NCI-H1105 (cell line): ENCODE results near the gene MARS1.
"Not testable (repeated sequence)": the region's sequence is repeated elsewhere in the genome, so short reads cannot be mapped to it uniquely, and the experiment has no call there.

Experiments
- DNase-seq: peaks from one replicate; lab custom pipeline; 2025; lab: John Stamatoyannopoulos, UW

MARS1 gene

DNA sequence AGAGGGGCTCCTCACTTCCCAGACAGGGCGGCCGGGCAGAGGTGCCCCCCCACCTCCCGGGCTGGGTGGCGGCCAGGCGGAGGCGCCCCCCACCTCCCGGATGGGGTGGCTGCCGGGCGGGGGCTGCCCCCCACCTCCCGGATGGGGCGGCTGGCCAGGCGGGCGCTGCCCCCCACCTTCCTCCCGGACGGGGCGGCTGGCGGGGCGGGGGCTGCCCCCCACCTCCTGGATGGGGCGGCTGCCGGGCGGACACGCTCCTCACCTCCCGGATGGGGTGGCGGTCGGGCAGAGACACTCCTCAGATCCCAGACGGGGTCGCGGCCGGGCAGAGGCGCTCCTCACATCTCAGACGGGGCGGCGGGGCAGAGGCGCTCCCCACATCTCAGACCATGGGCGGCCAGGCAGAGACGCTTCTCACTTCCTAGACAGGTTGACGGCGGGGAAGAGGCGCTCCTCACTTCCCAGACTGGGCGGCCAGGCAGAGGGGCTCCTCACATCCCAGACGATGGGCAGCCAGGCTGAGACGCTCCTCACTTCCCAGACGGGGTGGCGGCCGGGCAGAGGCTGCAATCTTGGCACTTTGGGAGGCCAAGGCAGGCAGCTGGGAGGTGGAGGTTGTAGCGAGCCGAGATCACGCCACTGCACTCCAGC, 7.3 kb downstream of the MARS1 start:
- DNase-seq: not testable (repeated sequence)

DNA sequence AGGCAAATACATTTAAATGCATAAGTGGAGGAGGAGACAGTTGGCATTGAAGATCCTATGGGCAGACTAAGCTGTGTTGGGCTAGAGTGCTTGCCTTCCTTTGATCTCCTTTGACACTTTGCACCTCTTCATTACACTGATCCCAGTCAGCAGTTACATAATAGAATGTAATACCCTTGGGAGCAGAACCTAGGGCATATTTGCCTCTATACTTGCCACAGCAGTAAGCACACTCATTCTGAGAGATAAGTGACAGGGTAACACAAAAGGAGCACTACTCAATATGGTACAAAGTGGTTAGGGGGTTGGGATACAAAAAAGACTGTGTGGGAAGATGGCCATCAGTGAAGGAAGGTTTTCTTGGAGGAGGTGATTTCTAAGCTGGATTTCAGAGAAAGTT, 9.0 kb downstream of the MARS1 start:
- DNase-seq: no peak

DNA sequence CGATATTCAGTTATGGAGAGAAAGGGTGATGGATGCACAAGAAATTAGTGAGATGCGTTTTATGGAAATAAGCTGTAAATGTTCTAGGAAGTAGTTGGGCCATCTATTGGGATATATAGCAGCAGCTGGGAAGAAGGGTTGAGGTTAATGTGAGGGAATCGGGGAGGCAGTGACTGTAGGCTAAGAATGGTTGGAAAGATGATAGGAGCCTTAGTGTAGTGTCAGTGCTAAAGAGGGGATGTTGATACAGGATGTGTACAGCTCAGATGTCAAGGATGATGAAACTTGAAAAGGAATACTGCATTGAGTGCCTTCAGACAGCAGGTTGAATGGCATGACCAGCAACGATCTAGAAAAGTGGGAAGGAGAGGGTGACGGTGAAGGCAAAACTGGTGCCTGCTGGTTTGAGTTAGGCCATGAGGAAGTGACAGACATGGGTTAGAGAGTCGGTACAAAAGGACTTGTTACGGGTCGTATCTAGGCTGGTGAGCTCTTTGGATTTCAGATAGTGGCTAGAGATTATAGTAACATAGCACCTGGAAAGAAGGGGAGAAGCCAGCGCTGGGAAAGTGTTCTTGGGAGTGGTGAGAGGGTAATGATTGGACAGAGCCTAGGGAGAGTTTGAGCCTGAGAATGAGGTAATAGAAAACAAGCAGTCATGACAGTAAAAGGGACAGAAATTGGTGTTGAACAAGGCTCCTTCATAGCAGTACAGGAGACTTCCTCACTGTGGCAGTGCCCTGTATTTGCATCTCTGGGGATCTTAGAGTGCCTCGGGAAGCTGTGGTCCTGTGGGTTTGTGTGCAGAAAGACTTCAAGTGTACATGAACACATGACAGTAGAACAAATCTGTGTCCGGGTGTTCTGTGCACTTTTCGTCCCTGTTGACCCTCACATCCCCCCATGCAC, 9.6 kb downstream of the MARS1 start:
- no peak for DNase-seq

DNA sequence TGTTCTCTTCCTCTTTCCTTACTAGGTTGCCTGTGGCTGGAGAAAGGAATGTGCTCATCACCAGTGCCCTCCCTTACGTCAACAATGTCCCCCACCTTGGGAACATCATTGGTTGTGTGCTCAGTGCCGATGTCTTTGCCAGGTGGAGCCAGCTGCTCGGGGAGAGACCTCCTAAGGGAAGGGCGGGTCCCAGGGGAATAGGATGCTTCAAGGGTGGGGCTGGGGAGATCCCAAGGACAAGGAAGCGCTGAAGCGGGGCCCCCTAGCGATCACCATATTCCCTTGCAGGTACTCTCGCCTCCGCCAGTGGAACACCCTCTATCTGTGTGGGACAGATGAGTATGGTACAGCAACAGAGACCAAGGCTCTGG, 10.2 kb downstream of the MARS1 start:
- no peak for DNase-seq

DNA sequence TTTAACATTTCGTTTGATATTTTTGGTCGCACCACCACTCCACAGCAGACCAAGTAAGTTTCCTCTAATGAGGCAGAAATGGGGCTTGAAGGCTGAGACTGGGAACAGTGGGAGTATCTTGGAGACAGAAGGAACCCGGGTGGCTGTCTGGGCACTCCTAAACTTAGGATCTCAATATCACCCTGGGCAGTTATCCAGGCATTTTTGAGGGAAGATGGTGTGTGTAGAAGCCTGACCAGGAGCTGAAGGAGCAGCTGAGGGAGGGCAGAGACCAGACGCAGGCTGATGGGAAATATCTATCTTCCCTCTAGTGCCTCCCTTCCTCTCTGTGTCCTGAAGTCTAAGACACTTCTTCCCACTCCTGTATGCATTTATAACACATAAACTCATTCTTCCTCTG, 10.7 kb downstream of the MARS1 start:
- DNase-seq: no peak

DNA sequence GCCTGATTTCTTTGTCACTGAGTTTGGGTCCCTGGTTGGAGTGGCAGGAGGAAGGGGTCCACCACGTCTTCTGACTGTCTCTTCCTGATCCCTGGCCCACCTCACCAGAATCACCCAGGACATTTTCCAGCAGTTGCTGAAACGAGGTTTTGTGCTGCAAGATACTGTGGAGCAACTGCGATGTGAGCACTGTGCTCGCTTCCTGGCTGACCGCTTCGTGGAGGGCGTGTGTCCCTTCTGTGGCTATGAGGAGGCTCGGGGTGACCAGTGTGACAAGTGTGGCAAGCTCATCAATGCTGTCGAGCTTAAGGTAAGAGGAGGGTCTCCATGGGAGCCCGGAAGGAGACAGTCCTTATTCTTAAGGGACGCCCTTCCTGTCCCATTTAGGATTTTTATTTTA, 12.3 kb downstream of the MARS1 start:
- DNase-seq: no peak

DNA sequence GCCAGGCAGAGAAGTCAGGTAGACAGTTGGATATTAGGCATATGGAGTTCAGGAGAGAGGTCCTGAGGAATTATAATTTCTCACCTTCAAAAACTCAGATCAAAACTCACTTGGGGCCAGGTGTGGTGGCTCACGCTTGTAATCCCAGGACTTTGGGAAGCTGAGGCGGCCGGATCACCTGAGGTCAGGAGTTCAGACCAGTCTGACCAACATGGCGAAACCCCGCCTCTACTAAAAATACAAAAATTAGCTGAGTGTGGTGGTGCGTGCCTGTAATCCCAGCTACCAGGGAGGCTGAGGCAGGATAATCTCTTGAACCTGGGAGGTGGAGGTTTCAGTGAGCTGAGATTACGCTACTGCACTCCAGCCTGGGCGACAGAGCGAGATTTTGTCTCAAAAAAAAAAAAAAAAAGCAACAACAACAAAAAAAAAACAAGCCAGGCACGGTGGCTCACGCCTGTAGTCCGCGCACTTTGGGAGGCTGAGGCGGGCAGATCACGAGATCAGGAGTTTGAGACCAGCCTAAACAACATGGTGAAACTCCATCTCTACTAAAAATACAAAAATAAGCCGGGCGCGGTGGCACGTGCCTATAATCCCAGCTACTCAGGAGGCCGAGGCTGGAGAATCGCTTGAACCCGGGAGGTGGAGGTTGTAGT, 14.6 kb downstream of the MARS1 start:
- not testable (repeated sequence) for DNase-seq

DNA sequence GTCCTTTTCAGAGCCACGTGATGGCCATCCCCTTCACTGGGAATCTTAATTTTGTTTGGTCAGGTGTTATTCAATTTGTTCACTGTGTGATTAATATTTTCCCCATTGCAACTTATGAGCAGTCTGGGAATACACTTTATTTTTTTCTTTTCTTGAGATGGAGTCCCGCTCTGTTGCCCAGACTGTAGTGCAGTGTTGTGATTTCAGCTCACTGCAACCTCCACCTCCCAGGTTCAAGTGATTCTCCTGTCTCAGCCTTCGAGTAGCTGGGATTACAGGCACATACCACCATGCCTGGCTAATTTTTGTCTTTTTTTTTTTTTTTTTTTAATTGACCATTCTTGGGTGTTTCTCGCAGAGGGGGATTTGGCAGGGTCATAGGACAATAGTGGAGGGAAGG, 18.7 kb downstream of the MARS1 start:
- not testable (repeated sequence) for DNase-seq

DNA sequence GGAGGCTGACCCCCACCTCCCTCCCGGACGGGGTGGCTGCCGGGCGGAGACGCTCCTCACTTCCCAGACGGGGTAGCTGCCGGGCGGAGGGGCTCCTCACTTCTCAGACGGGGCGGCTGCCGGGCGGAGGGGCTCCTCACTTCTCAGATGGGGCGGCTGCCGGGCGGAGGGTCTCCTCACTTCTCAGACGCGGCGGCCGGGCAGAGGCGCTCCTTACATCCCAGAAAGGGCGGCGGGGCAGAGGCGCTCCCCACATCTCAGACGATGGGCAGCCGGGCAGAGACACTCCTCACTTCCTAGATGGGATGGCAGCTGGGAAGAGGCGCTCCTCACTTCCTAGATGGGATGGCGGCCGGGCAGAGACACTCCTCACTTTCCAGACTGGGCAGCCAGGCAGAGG, 19.9 kb downstream of the MARS1 start:
- DNase-seq: not testable (repeated sequence)

DNA sequence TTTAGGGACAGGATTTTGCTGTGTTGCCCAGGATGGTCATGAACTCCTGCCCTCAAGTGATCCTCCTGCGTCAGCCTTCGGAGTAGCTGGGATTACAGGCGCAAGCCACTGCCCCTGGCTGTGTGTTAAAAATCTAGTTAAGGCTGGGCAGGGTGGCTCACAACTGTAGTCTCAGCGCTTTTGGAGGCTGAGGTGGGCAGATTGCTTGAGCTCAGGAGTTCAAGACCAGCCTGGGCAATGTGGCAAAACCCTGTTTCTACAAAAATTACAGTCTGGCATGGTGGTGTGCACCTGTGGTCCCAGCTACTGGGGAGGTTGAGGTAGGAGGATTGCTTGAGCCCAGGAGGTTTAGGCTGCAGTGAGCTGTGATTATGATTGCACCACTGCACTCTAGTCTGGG, 23.3 kb downstream of the MARS1 start:
- DNase-seq: no peak

DNA sequence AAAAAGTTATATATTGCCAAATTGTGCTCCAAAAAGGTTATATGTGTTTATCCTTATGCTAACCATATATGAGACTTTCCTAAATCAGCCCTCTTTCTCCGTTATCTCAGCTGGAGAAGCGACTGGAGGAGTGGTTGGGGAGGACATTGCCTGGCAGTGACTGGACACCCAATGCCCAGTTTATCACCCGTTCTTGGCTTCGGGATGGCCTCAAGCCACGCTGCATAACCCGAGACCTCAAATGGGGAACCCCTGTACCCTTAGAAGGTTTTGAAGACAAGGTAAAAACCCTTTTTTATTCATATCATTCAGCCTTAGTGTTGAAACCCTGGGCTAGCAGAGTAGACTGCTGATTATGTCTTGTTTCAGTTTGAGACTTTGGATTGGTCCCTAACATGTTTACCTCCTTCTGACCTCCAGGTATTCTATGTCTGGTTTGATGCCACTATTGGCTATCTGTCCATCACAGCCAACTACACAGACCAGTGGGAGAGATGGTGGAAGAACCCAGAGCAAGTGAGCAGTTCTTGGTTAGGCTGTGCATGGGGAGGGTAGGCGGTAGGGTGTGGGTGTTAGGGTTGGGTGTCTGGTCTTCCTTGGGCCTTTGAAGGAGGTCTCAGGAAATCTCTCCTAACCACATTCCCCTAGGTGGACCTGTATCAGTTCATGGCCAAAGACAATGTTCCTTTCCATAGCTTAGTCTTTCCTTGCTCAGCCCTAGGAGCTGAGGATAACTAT, 23.9 kb downstream of the MARS1 start:
- DNase-seq: no peak

DNA sequence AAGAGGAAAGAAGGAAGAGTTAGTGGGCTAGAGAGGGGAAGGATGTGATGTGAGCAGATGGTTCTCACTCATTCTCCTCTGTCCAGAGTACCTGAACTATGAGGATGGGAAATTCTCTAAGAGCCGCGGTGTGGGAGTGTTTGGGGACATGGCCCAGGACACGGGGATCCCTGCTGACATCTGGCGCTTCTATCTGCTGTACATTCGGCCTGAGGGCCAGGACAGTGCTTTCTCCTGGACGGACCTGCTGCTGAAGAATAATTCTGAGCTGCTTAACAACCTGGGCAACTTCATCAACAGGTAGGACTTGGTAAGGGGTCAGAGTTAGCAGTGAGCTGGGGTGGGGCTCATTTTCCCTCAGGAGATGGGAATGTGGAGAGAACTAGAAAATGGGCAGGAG, 24.8 kb downstream of the MARS1 start:
- no peak for DNase-seq

DNA sequence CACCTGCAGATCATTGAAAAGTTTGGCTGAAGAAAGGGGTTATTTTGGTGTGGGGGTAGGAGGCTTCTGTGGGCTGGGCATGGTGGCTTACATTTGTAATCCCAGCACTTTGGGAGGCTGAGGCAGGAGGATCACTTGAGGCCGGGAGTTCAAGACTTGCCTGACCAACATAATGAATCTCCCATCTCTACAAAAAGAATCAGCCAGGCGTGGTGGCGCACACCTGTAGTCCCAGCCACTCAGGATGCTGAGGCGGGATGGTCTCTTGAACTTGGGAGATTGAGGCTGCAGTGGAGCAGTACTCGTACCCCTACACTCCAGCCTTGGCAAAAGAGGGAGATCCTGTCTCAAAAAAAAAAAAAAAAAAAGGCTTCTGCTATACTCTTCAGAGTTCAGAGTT, 25.4 kb downstream of the MARS1 start:
- DNase-seq: no peak

DNA sequence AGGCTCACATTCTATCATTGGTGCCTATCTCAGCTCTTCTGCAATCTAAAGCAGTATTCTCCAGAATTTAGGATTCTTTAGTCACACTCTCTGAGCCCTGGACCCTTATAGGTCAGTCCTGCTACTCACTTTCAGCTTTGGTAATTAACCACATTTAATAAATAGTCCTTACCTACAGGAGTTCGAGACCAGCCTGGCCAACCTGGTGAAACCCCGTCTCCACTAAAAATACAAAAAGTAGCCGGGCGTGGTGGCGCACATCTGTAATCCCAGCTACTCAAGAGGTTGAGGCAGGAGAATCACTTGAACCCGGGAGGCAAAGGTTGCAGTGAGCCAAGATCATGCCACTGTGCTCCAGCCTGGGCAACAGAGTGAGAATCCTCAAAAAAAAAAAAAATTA, 25.8 kb downstream of the MARS1 start:
- DNase-seq: not testable (repeated sequence)

DNA sequence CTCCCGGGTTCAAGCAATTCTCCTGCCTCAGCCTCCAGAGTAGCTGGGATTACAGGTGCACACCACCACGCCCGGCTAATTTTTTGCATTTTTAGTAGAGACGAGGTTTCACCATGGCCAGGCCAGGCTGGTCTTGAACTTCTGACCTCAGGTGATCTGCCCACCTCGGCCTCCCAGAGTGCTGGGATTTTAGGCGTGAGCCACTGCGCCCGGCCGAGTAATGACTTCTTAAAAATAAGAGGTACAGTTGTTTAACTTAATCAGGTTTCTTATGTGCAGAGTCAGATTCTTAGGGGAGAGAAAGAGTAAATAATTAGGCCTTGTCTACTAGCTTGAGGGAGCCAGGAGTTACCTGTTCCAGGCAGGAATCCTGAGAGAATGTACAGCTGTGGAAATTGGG, 26.4 kb downstream of the MARS1 start:
- DNase-seq: not testable (repeated sequence)

DNA sequence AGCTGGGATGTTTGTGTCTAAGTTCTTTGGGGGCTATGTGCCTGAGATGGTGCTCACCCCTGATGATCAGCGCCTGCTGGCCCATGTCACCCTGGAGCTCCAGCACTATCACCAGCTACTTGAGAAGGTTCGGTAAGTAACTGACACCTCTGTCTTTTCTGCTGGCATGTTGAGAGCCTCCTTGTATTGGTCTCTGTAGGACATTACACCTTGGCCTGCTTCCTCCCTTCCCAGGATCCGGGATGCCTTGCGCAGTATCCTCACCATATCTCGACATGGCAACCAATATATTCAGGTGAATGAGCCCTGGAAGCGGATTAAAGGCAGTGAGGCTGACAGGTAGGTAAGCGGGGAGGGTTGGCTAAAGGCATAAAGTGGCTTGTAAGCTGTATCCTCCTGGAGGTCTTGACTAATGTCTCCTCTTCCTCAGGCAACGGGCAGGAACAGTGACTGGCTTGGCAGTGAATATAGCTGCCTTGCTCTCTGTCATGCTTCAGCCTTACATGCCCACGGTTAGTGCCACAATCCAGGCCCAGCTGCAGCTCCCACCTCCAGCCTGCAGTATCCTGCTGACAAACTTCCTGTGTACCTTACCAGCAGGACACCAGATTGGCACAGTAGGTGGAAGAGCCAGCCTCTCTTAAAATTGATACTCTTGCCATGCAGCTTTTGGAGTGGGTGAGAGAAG, 27.0 kb downstream of the MARS1 start:
- no peak for DNase-seq

DNA sequence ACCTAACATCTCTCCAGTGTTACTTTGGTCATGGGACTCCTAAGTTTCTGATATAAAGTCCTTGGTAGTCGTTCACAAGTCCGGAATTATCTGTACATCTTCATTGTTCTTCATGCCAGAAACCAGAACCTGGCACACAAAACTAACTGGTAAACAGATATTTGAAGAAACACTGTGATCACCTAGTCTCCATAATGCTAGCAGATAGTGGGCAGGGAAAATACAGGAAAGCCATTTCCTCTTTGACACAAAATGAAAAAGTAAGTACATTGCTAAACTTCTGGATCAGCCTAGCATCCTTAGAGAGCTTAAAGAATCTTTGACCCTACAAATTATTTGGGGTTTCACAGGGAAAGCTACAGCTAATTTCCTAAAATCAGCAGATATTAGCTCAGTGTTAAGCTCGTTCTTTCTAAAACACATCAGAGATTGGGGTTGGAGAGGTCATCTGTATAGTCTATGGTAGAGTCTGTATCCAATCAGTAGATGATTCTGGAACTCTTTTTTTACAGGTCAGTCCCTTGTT, 27.6 kb downstream of the MARS1 start:
- no peak for DNase-seq

DNA sequence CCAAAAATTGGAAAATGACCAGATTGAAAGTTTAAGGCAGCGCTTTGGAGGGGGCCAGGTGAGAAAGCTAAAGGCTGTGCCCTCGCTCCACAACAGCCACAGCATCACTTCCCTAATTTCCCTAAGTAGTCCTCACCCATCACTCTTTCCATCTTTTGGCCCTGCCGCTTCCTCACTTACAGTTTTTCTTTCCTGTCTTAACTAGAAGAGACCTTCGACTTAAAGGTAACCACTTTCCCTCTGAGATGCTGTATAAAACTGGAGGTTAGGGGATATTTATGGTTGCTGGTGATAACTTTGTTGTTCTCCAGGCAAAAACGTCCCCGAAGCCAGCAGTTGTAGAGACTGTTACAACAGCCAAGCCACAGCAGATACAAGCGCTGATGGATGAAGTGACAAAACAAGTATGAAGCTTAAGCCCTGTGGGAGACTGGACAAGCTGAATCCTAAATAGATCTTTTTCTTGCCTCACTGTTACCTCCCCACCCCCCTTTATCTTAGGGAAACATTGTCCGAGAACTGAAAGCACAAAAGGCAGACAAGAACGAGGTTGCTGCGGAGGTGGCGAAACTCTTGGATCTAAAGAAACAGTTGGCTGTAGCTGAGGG, 28.2 kb downstream of the MARS1 start:
- DNase-seq: no peak

DNA sequence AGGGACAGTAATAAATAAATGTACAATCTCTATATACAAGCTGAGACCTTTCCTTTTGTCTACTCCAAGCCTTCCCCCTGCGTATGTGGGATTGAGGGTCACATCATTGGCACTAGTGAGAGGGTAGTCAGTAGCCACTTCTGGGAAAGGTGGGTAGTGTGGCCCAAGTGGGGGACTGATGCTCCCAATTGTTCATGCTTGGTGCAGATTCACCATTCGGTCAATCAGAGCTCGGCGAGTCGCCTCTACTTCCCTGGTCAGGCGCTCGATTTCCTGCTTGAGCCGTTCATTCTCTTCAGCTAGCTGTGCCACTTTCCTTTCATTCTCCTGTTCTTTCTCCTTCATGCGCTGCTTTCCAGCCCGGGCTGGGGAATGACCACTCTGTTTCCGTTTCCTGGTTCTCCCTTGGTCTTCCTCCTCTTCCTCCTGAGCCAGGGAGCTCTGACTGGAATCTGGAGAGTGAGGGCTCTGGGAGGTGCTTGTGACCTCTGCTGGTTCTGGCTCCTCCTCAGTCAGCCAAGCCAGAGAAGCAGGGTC, 28.8 kb downstream of the MARS1 start:
- no peak for DNase-seq

DNA sequence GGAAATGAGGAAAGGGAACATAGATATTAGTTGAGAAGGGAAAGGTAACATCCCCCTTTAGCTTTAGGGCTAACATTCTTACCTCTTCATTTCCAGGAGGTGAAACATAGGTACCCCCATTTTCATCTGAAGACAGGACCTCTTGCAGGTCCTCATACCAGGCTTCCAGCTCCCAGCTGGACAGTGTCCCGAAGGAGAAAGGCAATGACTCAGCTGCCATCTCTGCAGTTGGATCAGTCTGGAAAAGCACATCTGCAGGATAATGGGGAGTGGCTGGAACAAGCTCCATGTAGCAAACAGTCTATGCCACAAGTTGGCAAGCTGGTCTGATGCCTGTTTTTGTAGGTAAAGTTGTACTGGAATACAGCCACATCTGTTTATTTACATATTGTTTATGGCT, 29.3 kb downstream of the MARS1 start:
- DNase-seq: no peak

DNA sequence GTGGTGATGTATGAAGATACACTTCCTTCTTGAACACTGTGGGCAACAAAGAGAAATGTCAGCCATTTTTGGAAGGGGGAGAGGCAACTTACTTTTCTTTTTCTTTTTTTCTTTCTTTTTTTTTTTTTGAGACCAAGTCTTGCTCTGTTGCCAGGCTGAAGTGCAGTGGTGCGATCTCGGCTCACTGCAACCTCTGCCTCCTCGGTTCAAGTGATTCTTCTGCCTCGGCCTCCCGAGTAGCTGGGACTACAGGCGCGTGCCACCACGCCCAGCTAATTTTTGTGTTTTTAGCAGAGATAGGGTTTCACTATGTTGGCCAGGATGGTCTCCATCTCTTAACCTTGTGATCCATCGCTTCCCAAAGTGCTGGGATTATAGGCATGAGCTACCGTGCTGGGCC, 29.9 kb downstream of the MARS1 start:
- not testable (repeated sequence) for DNase-seq
